ENCODE measurements around the gene MOSMO.
"Not testable (repeated sequence)": the region's sequence is repeated elsewhere in the genome, so short reads cannot be mapped to it uniquely, and the experiment has no call there.

Gene MOSMO

GRCh38 chr16:22034503-22034902, 26.6 kb downstream of the MOSMO start:
- Histone ChIP-seq H3K9me3 (ENCODE audit: insufficient read depth, low read length) (peaks cover 7% of the 10 kb centered on the region; the same call in 1 of the 2 replicates), H3K4me3 (ENCODE audit: insufficient read length, low read depth) (no peak overlapping the region), H3K9ac (ENCODE audit: insufficient read length, low read depth) (no peak overlapping the region), H3K27me3 (ENCODE audit: insufficient read depth, insufficient read length) (no peaks in the 10 kb centered on the region), H3K36me3 (ENCODE audit: insufficient read depth, insufficient read length, low read length) (peaks cover 7% of the 10 kb centered on the region), H3K4me1 (ENCODE audit: insufficient read depth, insufficient read length) (no peaks in the 10 kb centered on the region)
- DNase-seq (ENCODE audit: low read depth, low spot score), result no peak
- TF ChIP-seq SUZ12 (IDR thresholded peaks at IDR 0.05; ENCODE audit: extremely low read depth, insufficient read depth, insufficient read length) (no peak), ZNF274 (IDR thresholded peaks at IDR 0.05; ENCODE audit: low read depth, low read length) (no peak), YY1 (IDR thresholded peaks at IDR 0.05; ENCODE audit: insufficient read depth, insufficient read length) (no peak)

GRCh38 chr16:22035153-22035552, 27.2 kb downstream of the MOSMO start:
- TF ChIP-seq SUZ12 (IDR thresholded peaks at IDR 0.05; ENCODE audit: extremely low read depth, insufficient read depth, insufficient read length) (no peak), YY1 (IDR thresholded peaks at IDR 0.05; ENCODE audit: insufficient read depth, insufficient read length) (no peak), ZNF274 (IDR thresholded peaks at IDR 0.05; ENCODE audit: low read depth, low read length) (no peak)
- Histone ChIP-seq H3K9ac (ENCODE audit: insufficient read length, low read depth) (no peak overlapping the region), H3K4me3 (ENCODE audit: insufficient read length, low read depth) (no peak overlapping the region), H3K27me3 (ENCODE audit: insufficient read depth, insufficient read length) (no peaks in the 10 kb centered on the region), H3K36me3 (ENCODE audit: insufficient read depth, insufficient read length, low read length) (peaks cover 7% of the 10 kb centered on the region), H3K9me3 (ENCODE audit: insufficient read depth, low read length) (peaks cover 7% of the 10 kb centered on the region; the same call in 1 of the 2 replicates), H3K4me1 (ENCODE audit: insufficient read depth, insufficient read length) (no peaks in the 10 kb centered on the region)
- DNase-seq (ENCODE audit: low read depth, low spot score), result no peak

GRCh38 chr16:22043882-22044281, 36.0 kb downstream of the MOSMO start:
- H3K4me1 ChIP-seq (ENCODE audit: insufficient read depth, insufficient read length); H3K9ac ChIP-seq (ENCODE audit: insufficient read length, low read depth); H3K27me3 ChIP-seq (ENCODE audit: insufficient read depth, insufficient read length); H3K9me3 ChIP-seq (ENCODE audit: insufficient read depth, low read length); H3K4me3 ChIP-seq (ENCODE audit: insufficient read length, low read depth); DNase-seq (ENCODE audit: low read depth, low spot score); H3K36me3 ChIP-seq (ENCODE audit: insufficient read depth, insufficient read length, low read length): not testable (repeated sequence)

GRCh38 chr16:22045888-22046287, 38.0 kb downstream of the MOSMO start:
- H3K4me3 ChIP-seq (ENCODE audit: insufficient read length, low read depth); H3K9me3 ChIP-seq (ENCODE audit: insufficient read depth, low read length); H3K27me3 ChIP-seq (ENCODE audit: insufficient read depth, insufficient read length); H3K9ac ChIP-seq (ENCODE audit: insufficient read length, low read depth); H3K4me1 ChIP-seq (ENCODE audit: insufficient read depth, insufficient read length); H3K36me3 ChIP-seq (ENCODE audit: insufficient read depth, insufficient read length, low read length); DNase-seq (ENCODE audit: low read depth, low spot score): not testable (repeated sequence)

- H3K9ac ChIP-seq (ENCODE audit: insufficient read length, low read depth), result no peak overlapping the region
- H3K27me3 ChIP-seq (ENCODE audit: insufficient read depth, insufficient read length), result no peaks in the 10 kb centered on the region
- peaks cover 4% of the 10 kb centered on the region for H3K36me3 ChIP-seq (ENCODE audit: insufficient read depth, insufficient read length, low read length)
- H3K4me1 ChIP-seq (ENCODE audit: insufficient read depth, insufficient read length), result no peaks in the 10 kb centered on the region
- no peak for TF ChIP-seq ZNF274 (IDR thresholded peaks at IDR 0.05; ENCODE audit: low read depth, low read length)
- no peak for TF ChIP-seq SUZ12 (IDR thresholded peaks at IDR 0.05; ENCODE audit: extremely low read depth, insufficient read depth, insufficient read length)
- no peak for TF ChIP-seq YY1 (IDR thresholded peaks at IDR 0.05; ENCODE audit: insufficient read depth, insufficient read length)
- no peak overlapping the region for H3K4me3 ChIP-seq (ENCODE audit: insufficient read length, low read depth)
- no peaks in the 10 kb centered on the region for H3K9me3 ChIP-seq (ENCODE audit: insufficient read depth, low read length)
- DNase-seq (ENCODE audit: low read depth, low spot score), result no peak
These were observed 43.1 kb downstream of the MOSMO start for GRCh38 chr16:22050963-22051362.

- Histone ChIP-seq H3K9ac (ENCODE audit: insufficient read length, low read depth) (no peak overlapping the region), H3K4me3 (ENCODE audit: insufficient read length, low read depth) (no peak overlapping the region), H3K9me3 (ENCODE audit: insufficient read depth, low read length) (peaks cover 5% of the 10 kb centered on the region; the same call in 1 of the 2 replicates), H3K36me3 (ENCODE audit: insufficient read depth, insufficient read length, low read length) (peaks cover 4% of the 10 kb centered on the region), H3K4me1 (ENCODE audit: insufficient read depth, insufficient read length) (no peaks in the 10 kb centered on the region), H3K27me3 (ENCODE audit: insufficient read depth, insufficient read length) (no peaks in the 10 kb centered on the region)
- DNase-seq (ENCODE audit: low read depth, low spot score), result no peak
- TF ChIP-seq ZNF274 (IDR thresholded peaks at IDR 0.05; ENCODE audit: low read depth, low read length), result no peak
- TF ChIP-seq SUZ12 (IDR thresholded peaks at IDR 0.05; ENCODE audit: extremely low read depth, insufficient read depth, insufficient read length), result no peak
- TF ChIP-seq YY1 (IDR thresholded peaks at IDR 0.05; ENCODE audit: insufficient read depth, insufficient read length), result no peak
These were observed 45.1 kb downstream of the MOSMO start for GRCh38 chr16:22052980-22053379.

- no peak for DNase-seq (ENCODE audit: low read depth, low spot score)
- no peaks in the 10 kb centered on the region for H3K27me3 ChIP-seq (ENCODE audit: insufficient read depth, insufficient read length)
- H3K36me3 ChIP-seq (ENCODE audit: insufficient read depth, insufficient read length, low read length), result peaks cover 4% of the 10 kb centered on the region
These were observed 46.0 kb downstream of the MOSMO start for GRCh38 chr16:22053921-22054341.

More at GRCh38 chr16:22053921-22054341, 46.0 kb downstream of the MOSMO start:
- Histone ChIP-seq H3K9me3 (ENCODE audit: insufficient read depth, low read length) (peaks cover 5% of the 10 kb centered on the region; the same call in 1 of the 2 replicates), H3K4me3 (ENCODE audit: insufficient read length, low read depth) (no peak overlapping the region), H3K4me1 (ENCODE audit: insufficient read depth, insufficient read length) (no peaks in the 10 kb centered on the region), H3K9ac (ENCODE audit: insufficient read length, low read depth) (no peak overlapping the region)
- TF ChIP-seq YY1 (IDR thresholded peaks at IDR 0.05; ENCODE audit: insufficient read depth, insufficient read length), result no peak
- TF ChIP-seq ZNF274 (IDR thresholded peaks at IDR 0.05; ENCODE audit: low read depth, low read length), result no peak
- TF ChIP-seq SUZ12 (IDR thresholded peaks at IDR 0.05; ENCODE audit: extremely low read depth, insufficient read depth, insufficient read length), result no peak
